Tibial nerve (tissue), 4 donors: ENCODE measurements around the gene STAT3. TPM values are rescaled to one million over a fixed set of nuclear protein-coding genes. Genes with fewer than 3 reads are reported as not detected.

Experiments used
- DNase-seq, 2 donors: peaks; one replicate each; pipeline ENCODE4 v3.0.0-alpha.2; 2019; ENCODE audit warnings: low spot score in 2 of 2
- H3K27ac ChIP-seq, 4 donors: fragments of 200-600 bp; sonication (generic) in 3 of 4; one replicate each; pipeline ENCODE4 v1.5.1; 2017 to 2019; ENCODE audit warnings: mild to moderate bottlenecking in 1 of 4
- H3K27me3 ChIP-seq, 2 donors: fragments of 200-600 bp; sonication (generic) in 1 of 2; one replicate each; pipeline versions ENCODE4 v1.5.1 to v1.6.0; 2017 to 2019
- H3K36me3 ChIP-seq, 3 donors: fragments of 200-600 bp; sonication (generic); one replicate each; pipeline ENCODE4 v1.5.1; 2018 to 2019
- H3K4me1 ChIP-seq, 4 donors: fragments of 200-600 bp; sonication (generic) in 3 of 4; one replicate each; pipeline ENCODE4 v1.5.1; 2017 to 2019
- H3K4me3 ChIP-seq, 4 donors: fragments of 200-600 bp; sonication (generic) in 3 of 4; one replicate each; pipeline ENCODE4 v1.5.1; 2017 to 2019; ENCODE audit warnings: mild to moderate bottlenecking in 1 of 4, moderate library complexity in 1 of 4
- H3K9me3 ChIP-seq, 4 donors: fragments of 200-600 bp; sonication (generic) in 3 of 4; one replicate each; pipeline ENCODE4 v1.5.1; 2017 to 2019
- EP300 ChIP-seq, 2 donors: sonication (generic); formaldehyde crosslinking; IDR thresholded peaks; one replicate each; pipeline ENCODE4 v1.6.1; 2017; ENCODE audit warnings: antibody characterized with exemption in 2 of 2, mild to moderate bottlenecking in 1 of 2
- POLR2A ChIP-seq, 2 donors: fragments of 450-650 bp; IDR thresholded peaks; one replicate each; pipeline ENCODE4 v1.6.1; 2017; ENCODE audit warnings: antibody characterized with exemption in 2 of 2, mild to moderate bottlenecking in 2 of 2, moderate library complexity in 2 of 2
- WGBS, 2 donors: methylation state at CpG; one replicate each; pipeline ENCODE4 v1.1.5; 2018; 5-methylcytosine and 5-hydroxymethylcytosine counted together
- total RNA-seq, 4 donors: library from RNA; depleted of rRNA; stranded (reverse); fragments of >200 nt; gene quantifications; one replicate each; pipeline ENCODE4 v1.1.0, GENCODE V29; 2016
- TF ChIP-seq, protein P1 (sequence below), 5 experiments: fragments of 200-600 bp in 3 of 5; fragments of 450-650 bp in 2 of 5; sonication (generic) in 3 of 5; IDR thresholded peaks; one replicate each; pipeline ENCODE4 v1.5.1; 2016 to 2019; ENCODE audit warnings: antibody characterized with exemption in 5 of 5, mild to moderate bottlenecking in 3 of 5, moderate library complexity in 2 of 5

The STAT3 gene
- total RNA-seq, 4 donors from 2014 or later: 133 to 322 (median 188) TPM

DNA sequence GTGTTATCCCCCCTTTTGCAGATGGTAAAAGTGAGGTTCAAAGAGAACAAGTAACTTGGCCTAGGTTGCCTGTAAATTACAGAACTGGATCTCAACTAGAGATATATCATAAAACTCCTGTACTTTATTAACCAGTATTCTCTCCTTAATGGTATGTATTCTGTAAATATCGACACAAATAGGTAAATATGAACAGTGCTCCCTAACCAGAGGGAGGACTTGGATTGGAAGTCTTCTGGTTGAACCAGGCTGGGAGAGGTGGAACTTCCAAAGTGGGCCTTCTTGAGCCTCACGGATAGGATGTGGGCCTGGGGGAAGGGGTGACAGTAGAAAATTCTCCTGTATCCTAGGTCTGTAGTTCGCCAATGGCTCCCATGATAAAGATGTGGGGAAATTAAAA, 92.2 kb downstream of the STAT3 start:
- WGBS, 2 donors: 89 to 93% methylated on average over 3 of the region's 3 CpGs
- peaks cover 0 to 15% (median 0%) of the 10 kb centered on the region in 4 donors for H3K4me1 ChIP-seq
- H3K27me3 ChIP-seq: no peaks in the 10 kb centered on the region
- no peaks in the 10 kb centered on the region for H3K9me3 ChIP-seq
- DNase-seq: no peak
- H3K4me3 ChIP-seq: no peak overlapping the region
- no peak overlapping the region for H3K27ac ChIP-seq
- H3K36me3 ChIP-seq: peaks cover 0 to 93% (median 9%) of the 10 kb centered on the region in 3 donors
- no peak for TF ChIP-seq POLR2A (IDR thresholded peaks at IDR 0.05)
- TF ChIP-seq, protein P1, sequence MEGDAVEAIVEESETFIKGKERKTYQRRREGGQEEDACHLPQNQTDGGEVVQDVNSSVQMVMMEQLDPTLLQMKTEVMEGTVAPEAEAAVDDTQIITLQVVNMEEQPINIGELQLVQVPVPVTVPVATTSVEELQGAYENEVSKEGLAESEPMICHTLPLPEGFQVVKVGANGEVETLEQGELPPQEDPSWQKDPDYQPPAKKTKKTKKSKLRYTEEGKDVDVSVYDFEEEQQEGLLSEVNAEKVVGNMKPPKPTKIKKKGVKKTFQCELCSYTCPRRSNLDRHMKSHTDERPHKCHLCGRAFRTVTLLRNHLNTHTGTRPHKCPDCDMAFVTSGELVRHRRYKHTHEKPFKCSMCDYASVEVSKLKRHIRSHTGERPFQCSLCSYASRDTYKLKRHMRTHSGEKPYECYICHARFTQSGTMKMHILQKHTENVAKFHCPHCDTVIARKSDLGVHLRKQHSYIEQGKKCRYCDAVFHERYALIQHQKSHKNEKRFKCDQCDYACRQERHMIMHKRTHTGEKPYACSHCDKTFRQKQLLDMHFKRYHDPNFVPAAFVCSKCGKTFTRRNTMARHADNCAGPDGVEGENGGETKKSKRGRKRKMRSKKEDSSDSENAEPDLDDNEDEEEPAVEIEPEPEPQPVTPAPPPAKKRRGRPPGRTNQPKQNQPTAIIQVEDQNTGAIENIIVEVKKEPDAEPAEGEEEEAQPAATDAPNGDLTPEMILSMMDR (IDR thresholded peaks at IDR 0.05): no peak
- no peak for TF ChIP-seq EP300 (IDR thresholded peaks at IDR 0.05)

DNA sequence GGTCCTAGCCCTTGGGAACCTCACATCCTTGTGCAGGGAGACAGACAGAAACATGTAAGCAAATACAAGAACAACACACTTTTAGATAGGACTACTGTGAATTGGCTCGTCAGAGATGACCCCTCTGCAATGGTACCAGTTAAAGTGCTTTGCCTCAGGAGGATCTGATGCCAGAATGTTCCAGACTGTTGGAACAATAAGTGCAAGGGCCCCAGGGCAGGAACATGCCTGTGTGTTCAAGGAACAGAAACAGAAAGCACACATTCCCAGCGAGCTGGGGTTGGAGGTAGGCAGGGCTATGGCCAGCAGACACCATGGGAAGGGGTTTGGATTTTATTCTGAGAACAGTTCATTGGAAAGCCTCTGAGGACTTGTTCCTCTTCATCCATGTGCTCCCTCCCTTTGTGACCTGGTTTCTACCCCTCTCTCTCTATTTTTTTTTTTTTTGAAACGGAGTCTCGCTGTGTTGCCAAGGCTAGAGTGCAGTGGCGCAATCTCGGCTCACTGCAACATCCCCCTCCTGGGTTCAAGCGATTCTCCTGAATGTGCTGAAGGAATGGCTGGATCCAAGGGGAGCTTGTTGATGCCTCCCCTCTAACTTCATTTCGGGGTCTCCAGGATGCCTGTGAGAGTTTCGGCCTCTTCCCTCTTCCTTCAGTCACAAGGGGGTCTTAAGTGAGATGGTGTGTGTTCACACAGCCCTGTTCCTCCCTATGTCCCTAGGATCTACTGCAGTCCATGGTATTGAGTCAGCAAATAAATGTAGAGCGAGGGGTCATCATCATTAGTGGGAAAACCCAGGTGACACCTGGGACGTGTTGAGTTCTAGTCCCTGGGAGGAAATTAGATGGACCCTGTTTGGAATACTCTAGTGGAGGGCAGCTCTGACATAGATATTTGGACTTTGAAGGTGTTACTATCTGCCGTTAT, 93.5 kb downstream of the STAT3 start:
- Histone ChIP-seq H3K9me3 (no peaks in the 10 kb centered on the region), H3K27ac (no peak overlapping the region), H3K36me3 (peaks cover 0 to 92% (median 6%) of the 10 kb centered on the region in 3 donors), H3K4me3 (no peak overlapping the region), H3K27me3 (no peaks in the 10 kb centered on the region), H3K4me1 (peaks cover 0 to 28% (median 0%) of the 10 kb centered on the region in 4 donors)
- WGBS, 2 donors: 79 to 81% methylated on average over 12 of the region's 12 CpGs
- DNase-seq: no peak
- TF ChIP-seq POLR2A (IDR thresholded peaks at IDR 0.05) (no peak), EP300 (IDR thresholded peaks at IDR 0.05) (no peak)
- TF ChIP-seq, protein P1 (IDR thresholded peaks at IDR 0.05): no peak

DNA sequence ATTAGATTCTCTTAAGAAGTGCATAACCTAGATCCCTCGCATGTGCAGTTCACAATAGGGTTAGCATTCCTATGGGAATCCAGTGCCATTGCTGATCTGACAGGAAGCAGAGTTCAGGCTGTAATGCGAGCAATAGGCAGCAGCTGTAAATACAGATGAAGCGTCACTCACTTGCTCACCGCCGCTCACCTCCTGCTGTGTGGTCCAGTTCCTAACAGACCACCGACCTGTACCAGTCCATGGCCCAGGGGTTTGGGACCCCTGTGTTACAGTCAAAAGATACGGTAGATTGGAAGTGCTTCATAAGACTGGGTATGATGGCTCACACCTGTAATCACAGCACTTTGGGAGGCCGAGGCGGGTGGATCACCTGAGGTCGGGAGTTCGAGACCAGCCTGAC, 97.1 kb downstream of the STAT3 start:
- H3K4me1 ChIP-seq: peaks cover 0 to 58% (median 17%) of the 10 kb centered on the region in 4 donors
- 84 to 88% methylated on average over 11 of the region's 11 CpGs for whole genome bisulfite sequencing, 2 donors

DNA sequence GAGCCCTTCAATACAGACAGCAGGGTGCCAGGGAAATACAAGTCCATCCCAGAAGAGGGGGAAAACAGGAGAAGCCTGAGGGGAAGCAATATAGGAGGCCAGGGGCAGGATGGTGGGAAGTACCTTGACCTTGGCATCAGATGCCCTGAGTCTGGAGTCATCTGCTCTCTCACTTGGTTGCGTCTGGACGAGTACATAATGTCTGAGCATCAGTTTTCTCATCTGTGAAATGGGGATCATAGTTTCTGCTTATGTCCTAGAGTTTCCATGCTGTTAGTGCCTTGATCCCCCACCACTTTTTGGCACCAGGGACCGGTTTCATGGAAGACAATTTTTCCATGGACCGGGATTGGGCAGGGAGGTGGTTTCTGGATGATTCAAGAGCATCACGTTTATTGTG, 97.7 kb downstream of the STAT3 start:
- Histone ChIP-seq H3K27ac (peak overlapping the region in 1 of 4 donors; percentile 97), H3K4me1 (peaks cover 0 to 64% (median 18%) of the 10 kb centered on the region in 4 donors), H3K36me3 (peaks cover 0 to 55% (median 3%) of the 10 kb centered on the region in 3 donors), H3K4me3 (no peak overlapping the region), H3K9me3 (no peaks in the 10 kb centered on the region), H3K27me3 (no peaks in the 10 kb centered on the region)
- TF ChIP-seq, protein P1 (IDR thresholded peaks at IDR 0.05): no peak
- TF ChIP-seq EP300 (IDR thresholded peaks at IDR 0.05): no peak
- TF ChIP-seq POLR2A (IDR thresholded peaks at IDR 0.05): no peak
- no peak for DNase-seq
- 73 to 81% methylated on average over 5 of the region's 5 CpGs for WGBS, 2 donors

More for the DNA sequence above, 97.1 kb downstream of the STAT3 start:
- Histone ChIP-seq H3K27me3 (no peaks in the 10 kb centered on the region), H3K36me3 (peaks cover 0 to 60% (median 6%) of the 10 kb centered on the region in 3 donors), H3K27ac (peak overlapping the region in 1 of 4 donors; percentile 97), H3K9me3 (no peaks in the 10 kb centered on the region), H3K4me3 (no peak overlapping the region)
- no peak for TF ChIP-seq POLR2A (IDR thresholded peaks at IDR 0.05)
- TF ChIP-seq, protein P1 (IDR thresholded peaks at IDR 0.05): no peak
- TF ChIP-seq EP300 (IDR thresholded peaks at IDR 0.05): no peak
- DNase-seq: no peak
